Stimulated activated memory B cell treated with anti-CD40 and anti-IgM and Interleukin-4, amounts not matched to agents 10 μg/mL and 1 μg/mL and 100 μg/mL, for 72 hours (primary cell): ENCODE measurements around the gene ATP2C1.
"Not testable (repeated sequence)": the region's sequence is repeated elsewhere in the genome, so short reads cannot be mapped to it uniquely, and the experiment has no call there.

Source experiments
- ATAC-seq: fragments of 150-1000 bp; cut with Tn5 transposase; 2 replicates; pipeline ENCODE4 v1.10.0; 2021
- H3K27ac Mint-ChIP-seq: one replicate; pipeline ENCODE4 v1.8.0; 2022; ENCODE audit warnings: mild to moderate bottlenecking, mixed read lengths
- H3K27me3 Mint-ChIP-seq: one replicate; pipeline ENCODE4 v1.8.0; 2022; ENCODE audit warnings: mixed read lengths
- H3K36me3 Mint-ChIP-seq: one replicate; pipeline ENCODE4 v1.8.0; 2022; ENCODE audit warnings: mixed read lengths
- H3K4me1 Mint-ChIP-seq: one replicate; pipeline ENCODE4 v1.8.0; 2022; ENCODE audit warnings: mixed read lengths
- H3K4me3 Mint-ChIP-seq: one replicate; pipeline ENCODE4 v1.8.0; 2022; ENCODE audit warnings: mild to moderate bottlenecking, moderate library complexity, mixed read lengths
- H3K9me3 Mint-ChIP-seq: one replicate; pipeline ENCODE4 v1.8.0; 2022; ENCODE audit warnings: mixed read lengths

Gene ATP2C1

DNA sequence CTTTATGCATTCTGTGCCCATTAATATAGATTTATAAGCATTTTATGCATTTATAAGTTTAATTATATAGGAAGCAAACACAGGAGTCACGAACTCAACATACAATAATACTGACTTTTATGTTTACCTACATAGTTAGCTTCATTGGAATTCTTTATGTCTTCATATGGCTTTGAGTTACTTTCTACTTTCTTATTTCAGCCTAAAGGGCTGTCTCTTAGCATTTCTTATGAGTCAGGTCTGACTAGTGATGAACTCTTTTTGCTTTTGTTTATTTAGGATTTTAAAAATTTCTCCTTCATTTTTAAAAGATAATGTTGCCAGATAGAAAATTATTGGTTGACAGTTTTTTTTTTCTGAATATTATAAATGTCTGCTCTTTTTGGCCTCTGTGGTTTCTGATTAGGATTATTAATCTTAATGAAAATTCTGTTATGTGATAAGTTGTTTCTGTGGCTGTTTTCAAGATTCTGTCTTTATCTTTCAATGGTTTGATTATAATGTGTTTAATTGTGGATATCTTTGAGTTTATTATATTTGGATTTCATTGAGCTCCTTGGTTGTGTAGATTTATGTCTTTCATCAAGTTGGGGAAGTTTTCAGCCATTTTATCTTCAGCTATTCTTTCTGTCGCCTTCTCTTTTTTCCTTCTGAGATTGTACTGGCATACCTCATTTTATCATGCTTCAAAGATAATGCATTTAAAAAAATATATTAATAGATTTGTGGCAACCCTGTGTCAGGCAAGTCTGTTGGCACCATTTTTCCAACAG is 54.3 kb downstream of the ATP2C1 start:
- Mint-ChIP-seq H3K27ac (no peak overlapping the region), H3K36me3 (peaks cover 68% of the 10 kb centered on the region), H3K9me3 (no peaks in the 10 kb centered on the region), H3K4me3 (no peak overlapping the region), H3K4me1 (peaks cover 6% of the 10 kb centered on the region), H3K27me3 (no peaks in the 10 kb centered on the region)
- ATAC-seq = no peak

- Mint-ChIP-seq H3K4me1 (peaks cover 6% of the 10 kb centered on the region), H3K4me3 (no peak overlapping the region), H3K9me3 (no peaks in the 10 kb centered on the region), H3K27ac (no peak overlapping the region), H3K27me3 (no peaks in the 10 kb centered on the region), H3K36me3 (peaks cover 69% of the 10 kb centered on the region)
- ATAC-seq = no peak
Observed at GRCh38 chr3:130948929-130949328, 55.0 kb downstream of the ATP2C1 start.

DNA sequence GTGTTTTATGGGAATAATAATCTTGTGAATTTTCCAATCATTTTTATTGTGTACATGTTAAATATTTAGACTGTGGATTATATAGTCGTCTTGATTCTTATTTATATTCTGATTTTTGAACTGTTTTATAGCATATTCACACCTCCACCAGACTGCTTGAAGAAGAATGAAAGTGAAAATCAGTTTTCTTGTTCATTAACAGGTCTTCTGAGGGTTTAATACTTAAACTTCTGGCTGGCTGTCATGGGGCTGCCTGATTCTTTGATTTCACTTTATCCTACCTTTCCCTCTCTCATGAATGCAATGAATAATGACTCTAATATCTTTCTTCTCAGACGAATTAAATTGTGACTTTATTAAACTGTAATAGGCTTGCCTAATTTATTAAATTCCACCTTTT is 56.2 kb downstream of the ATP2C1 start:
- peaks cover 66% of the 10 kb centered on the region for H3K36me3 Mint-ChIP-seq
- H3K9me3 Mint-ChIP-seq = no peaks in the 10 kb centered on the region
- H3K27me3 Mint-ChIP-seq = no peaks in the 10 kb centered on the region
- H3K4me3 Mint-ChIP-seq = no peak overlapping the region
- peaks cover 6% of the 10 kb centered on the region for H3K4me1 Mint-ChIP-seq
- peak overlapping the region; percentile 12 for H3K27ac Mint-ChIP-seq
- no peak for ATAC-seq

- no peaks in the 10 kb centered on the region for H3K9me3 Mint-ChIP-seq
- no peak overlapping the region for H3K4me3 Mint-ChIP-seq
- peak overlapping the region; percentile 12 for H3K27ac Mint-ChIP-seq
- H3K4me1 Mint-ChIP-seq = peaks cover 6% of the 10 kb centered on the region
- H3K27me3 Mint-ChIP-seq = no peaks in the 10 kb centered on the region
- no peak for ATAC-seq
- H3K36me3 Mint-ChIP-seq = peaks cover 65% of the 10 kb centered on the region
Observed at GRCh38 chr3:130950641-130951040, 56.8 kb downstream of the ATP2C1 start.

GRCh38 chr3:130955481-130955880 is 61.6 kb downstream of the ATP2C1 start:
- no peak overlapping the region for H3K27ac Mint-ChIP-seq
- no peaks in the 10 kb centered on the region for H3K9me3 Mint-ChIP-seq
- no peak for ATAC-seq
- no peaks in the 10 kb centered on the region for H3K27me3 Mint-ChIP-seq
- no peak overlapping the region for H3K4me3 Mint-ChIP-seq
- H3K4me1 Mint-ChIP-seq = no peaks in the 10 kb centered on the region
- peaks cover 46% of the 10 kb centered on the region for H3K36me3 Mint-ChIP-seq

DNA sequence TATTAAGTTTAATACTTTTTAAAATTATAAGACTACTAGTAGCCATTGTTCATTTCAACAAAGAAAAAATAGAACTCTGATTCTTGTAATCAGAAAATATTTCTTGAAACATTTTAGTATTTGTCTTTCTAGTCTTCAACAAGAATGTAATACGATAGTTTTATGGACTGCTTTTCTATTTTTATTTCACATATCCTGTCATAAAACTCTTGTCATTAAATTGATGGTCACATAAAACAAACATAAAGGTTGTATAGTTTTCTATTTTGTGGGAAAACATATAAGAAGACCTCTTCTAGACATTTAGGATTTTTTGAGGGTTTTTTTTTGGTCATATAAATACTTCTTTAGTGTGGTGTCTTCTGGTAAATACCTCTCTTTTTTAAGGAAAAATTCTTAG is 62.4 kb downstream of the ATP2C1 start:
- Mint-ChIP-seq H3K36me3 (peaks cover 52% of the 10 kb centered on the region), H3K4me3 (no peak overlapping the region), H3K9me3 (no peaks in the 10 kb centered on the region), H3K27ac (no peak overlapping the region), H3K27me3 (no peaks in the 10 kb centered on the region), H3K4me1 (no peaks in the 10 kb centered on the region)
- ATAC-seq = no peak

GRCh38 chr3:130956721-130957120 is 62.8 kb downstream of the ATP2C1 start:
- no peaks in the 10 kb centered on the region for H3K27me3 Mint-ChIP-seq
- H3K4me3 Mint-ChIP-seq = no peak overlapping the region
- ATAC-seq = no peak
- H3K36me3 Mint-ChIP-seq = peaks cover 52% of the 10 kb centered on the region
- H3K4me1 Mint-ChIP-seq = no peaks in the 10 kb centered on the region
- H3K27ac Mint-ChIP-seq = no peak overlapping the region
- H3K9me3 Mint-ChIP-seq = no peaks in the 10 kb centered on the region

- Mint-ChIP-seq H3K36me3 (peaks cover 46% of the 10 kb centered on the region), H3K27ac (no peak overlapping the region)
- no peak for ATAC-seq
Observed at GRCh38 chr3:130960139-130960795, 66.4 kb downstream of the ATP2C1 start.

DNA sequence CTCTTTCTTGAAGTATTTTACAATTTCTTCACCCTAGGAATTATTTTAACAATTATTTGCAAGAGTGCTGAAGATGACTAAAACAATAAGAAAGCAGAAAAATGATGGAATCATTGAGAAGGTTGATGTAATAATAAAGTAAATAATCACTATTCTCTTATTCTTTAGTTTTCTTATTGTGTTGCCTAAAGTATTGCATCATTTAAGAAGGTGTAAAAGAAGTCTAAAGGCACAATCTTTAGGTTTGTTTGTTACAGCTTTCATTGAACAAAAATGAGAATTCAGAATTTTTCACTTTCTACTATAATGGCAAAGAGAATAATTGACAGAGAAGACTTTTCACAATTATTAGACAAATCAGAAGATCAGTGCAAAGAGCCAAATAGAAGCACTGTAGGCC is 67.6 kb downstream of the ATP2C1 start:
- no peak overlapping the region for H3K4me3 Mint-ChIP-seq
- no peak overlapping the region for H3K27ac Mint-ChIP-seq
- no peaks in the 10 kb centered on the region for H3K27me3 Mint-ChIP-seq
- H3K4me1 Mint-ChIP-seq = no peaks in the 10 kb centered on the region
- H3K9me3 Mint-ChIP-seq = no peaks in the 10 kb centered on the region
- peaks cover 51% of the 10 kb centered on the region for H3K36me3 Mint-ChIP-seq
- ATAC-seq = no peak

More at GRCh38 chr3:130960139-130960795, 66.4 kb downstream of the ATP2C1 start:
- Mint-ChIP-seq H3K4me3 (no peak overlapping the region), H3K27me3 (no peaks in the 10 kb centered on the region), H3K4me1 (no peaks in the 10 kb centered on the region), H3K9me3 (no peaks in the 10 kb centered on the region)

GRCh38 chr3:130963444-130963843 is 69.6 kb downstream of the ATP2C1 start:
- Mint-ChIP-seq H3K4me1 (no peaks in the 10 kb centered on the region), H3K27ac (no peak overlapping the region), H3K4me3 (no peak overlapping the region), H3K9me3 (no peaks in the 10 kb centered on the region), H3K27me3 (no peaks in the 10 kb centered on the region), H3K36me3 (peaks cover 70% of the 10 kb centered on the region)
- no peak for ATAC-seq

- Mint-ChIP-seq H3K36me3 (peaks cover 73% of the 10 kb centered on the region), H3K27ac (no peak overlapping the region), H3K27me3 (no peaks in the 10 kb centered on the region), H3K9me3 (no peaks in the 10 kb centered on the region), H3K4me1 (no peaks in the 10 kb centered on the region), H3K4me3 (no peak overlapping the region)
- ATAC-seq = no peak
Observed at GRCh38 chr3:130963878-130964277, 70.0 kb downstream of the ATP2C1 start.

DNA sequence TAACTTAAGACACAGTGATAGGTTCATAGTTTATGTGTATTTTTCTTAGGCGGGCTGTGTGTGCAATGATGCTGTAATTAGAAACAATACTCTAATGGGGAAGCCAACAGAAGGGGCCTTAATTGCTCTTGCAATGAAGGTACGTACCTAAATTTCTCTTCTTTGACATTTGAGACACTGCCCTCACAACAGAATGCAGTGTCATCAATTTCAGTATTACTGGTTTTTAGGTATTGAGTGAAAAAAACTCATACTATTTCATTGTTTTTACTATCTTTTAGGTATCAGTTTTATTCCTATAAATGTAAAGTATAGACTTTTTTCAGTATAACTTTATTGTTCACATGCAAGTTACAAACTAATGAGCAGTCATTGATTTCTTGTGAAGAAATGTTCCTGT is 73.4 kb downstream of the ATP2C1 start:
- Mint-ChIP-seq H3K36me3 (peaks cover 83% of the 10 kb centered on the region), H3K4me3 (no peak overlapping the region), H3K27me3 (no peaks in the 10 kb centered on the region), H3K27ac (no peak overlapping the region), H3K4me1 (no peaks in the 10 kb centered on the region), H3K9me3 (no peaks in the 10 kb centered on the region)
- ATAC-seq = no peak

DNA sequence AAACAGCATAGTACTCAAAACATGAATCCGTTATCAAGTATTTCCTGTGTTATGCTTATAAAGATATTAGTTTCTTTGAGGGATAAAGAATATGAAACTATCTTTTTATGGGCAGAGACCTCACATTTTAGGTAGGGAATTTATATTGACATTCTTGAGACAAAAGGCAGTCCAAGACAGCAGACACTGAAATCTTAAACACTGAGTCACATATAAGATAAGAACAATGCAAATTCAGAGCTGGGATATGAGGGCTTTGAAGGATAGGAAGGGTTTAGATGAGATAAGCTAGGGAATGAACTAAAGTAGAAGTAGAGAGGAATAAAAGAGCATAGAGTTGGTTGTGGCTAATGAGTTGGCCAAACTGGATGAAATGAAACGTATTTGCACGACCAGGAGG is 74.3 kb downstream of the ATP2C1 start:
- Mint-ChIP-seq H3K36me3 (peaks cover 87% of the 10 kb centered on the region), H3K4me1 (no peaks in the 10 kb centered on the region), H3K27ac (no peak overlapping the region), H3K4me3 (no peak overlapping the region), H3K27me3 (no peaks in the 10 kb centered on the region), H3K9me3 (no peaks in the 10 kb centered on the region)
- no peak for ATAC-seq

GRCh38 chr3:130969621-130970020 is 75.7 kb downstream of the ATP2C1 start:
- ATAC-seq = no peak
- H3K9me3 Mint-ChIP-seq = no peaks in the 10 kb centered on the region
- H3K27me3 Mint-ChIP-seq = no peaks in the 10 kb centered on the region
- H3K27ac Mint-ChIP-seq = no peak overlapping the region
- no peak overlapping the region for H3K4me3 Mint-ChIP-seq
- no peaks in the 10 kb centered on the region for H3K4me1 Mint-ChIP-seq
- peaks cover 95% of the 10 kb centered on the region for H3K36me3 Mint-ChIP-seq

DNA sequence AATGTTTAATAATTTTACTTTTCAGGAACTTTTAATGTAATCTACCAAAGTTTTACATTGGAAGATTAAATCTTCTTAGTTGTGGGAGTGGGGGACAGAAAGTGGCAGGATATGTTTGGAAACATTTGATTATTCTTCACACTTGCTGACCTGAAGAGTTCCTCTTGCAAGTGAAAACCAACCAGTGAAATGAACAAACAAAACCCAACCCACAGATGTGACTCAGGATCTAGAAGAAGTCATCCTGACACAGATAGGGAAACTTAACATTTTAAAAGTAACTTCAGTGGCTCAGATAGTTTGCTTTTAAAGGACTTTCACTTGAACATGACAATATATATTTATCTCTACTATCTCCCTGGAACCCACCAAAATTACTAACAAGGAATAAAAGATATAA is 77.3 kb downstream of the ATP2C1 start:
- H3K36me3 Mint-ChIP-seq = peaks cover 90% of the 10 kb centered on the region
- no peak for ATAC-seq
- no peaks in the 10 kb centered on the region for H3K4me1 Mint-ChIP-seq

GRCh38 chr3:130972592-130972991 is 78.7 kb downstream of the ATP2C1 start:
- not testable (repeated sequence) for H3K4me3 Mint-ChIP-seq, ATAC-seq, H3K27me3 Mint-ChIP-seq, H3K4me1 Mint-ChIP-seq, H3K27ac Mint-ChIP-seq, H3K9me3 Mint-ChIP-seq
- peaks cover 82% of the 10 kb centered on the region for H3K36me3 Mint-ChIP-seq

More for the DNA sequence above, 77.3 kb downstream of the ATP2C1 start:
- Mint-ChIP-seq H3K9me3 (no peaks in the 10 kb centered on the region), H3K4me3 (no peak overlapping the region), H3K27me3 (no peaks in the 10 kb centered on the region), H3K27ac (no peak overlapping the region)
